ENCODE data around the gene RHOH.

- TF ChIP-seq CTCF (IDR thresholded peaks at IDR 0.05; ENCODE audit: insufficient read depth, low read depth, low read length) (no peak), EZH2 (IDR thresholded peaks at IDR 0.05; ENCODE audit: insufficient read depth, low read length) (no peak)
Observed at GRCh38 chr4:40258627-40259026, 61.8 kb downstream of the RHOH start.

Data from astrocyte (in vitro differentiated cells and primary cell).